GM12878 (cell line): ENCODE results near the gene SDCCAG8. TPM values are rescaled to one million over a fixed set of nuclear protein-coding genes. Genes with fewer than 3 reads are reported as not detected.

Experiments used
- ATAC-seq: fragments of 200-7000 bp; cut with Tn5 transposase; 3 replicates; pipeline ENCODE4 v1.9.1; 2020; ENCODE audit warnings: mild to moderate bottlenecking, moderate library complexity
- BruUV-seq: library from RNA; stranded (reverse); fragments of 400-500 nt; replicated peaks from 2 replicates; lab custom pipeline; 2021; lab: Mats Ljungman, UMichigan
- CTCF ChIA-PET: fragments of 300-600 bp; sonication (Branson Sonifier 250); formaldehyde crosslinking; extraction: SDS; loops from one replicate; lab custom pipeline; 2021; ENCODE audit warnings: inconsistent platforms; lab: Yijun Ruan, JAX
- POLR2A ChIA-PET: fragments of 350-600 bp; formaldehyde crosslinking; extraction: SDS; loops from one replicate; lab custom pipeline; 2021; ENCODE audit warnings: inconsistent platforms; lab: Charles Lee
- RAD21 ChIA-PET: fragments of 300-600 bp; sonication (Branson Sonifier 250); formaldehyde crosslinking; loops from one replicate; lab custom pipeline; 2023; ENCODE audit warnings: antibody characterized with exemption; ENCODE audit not compliant: unreplicated experiment; lab: Charles Lee
- SMC1A ChIA-PET: fragments of 300-600 bp; sonication (Branson Sonifier 250); formaldehyde crosslinking; loops from one replicate; lab custom pipeline; 2023; ENCODE audit not compliant: unreplicated experiment, uncharacterized antibody; lab: Charles Lee
- DNase-seq: peaks from one replicate; pipeline ENCODE4 v3.0.0-alpha.2; 2011; ENCODE audit warnings: low read depth, low spot score
- FAIRE-seq: peaks from 3 replicates; lab custom pipeline; 2011; peaks lifted over from hg19 to GRCh38; lab: Jason Lieb, UNC
- H2AFZ ChIP-seq: 2 replicates; pipeline ENCODE4 v1.6.0; 2011; ENCODE audit warnings: low read depth, low read length, control low read depth; ENCODE audit not compliant: control insufficient read depth
- H3K27ac ChIP-seq: 2 replicates; pipeline ENCODE4 v1.5.1; 2011; ENCODE audit warnings: control low read depth; ENCODE audit not compliant: control insufficient read depth, insufficient read depth
- H3K27me3 ChIP-seq, 2 experiments: replicated peaks in 1 of 2; 2 replicates each; pipeline versions ENCODE4 v1.6.0 to v1.6.1; 2011; ENCODE audit warnings: low read length in 1 of 2; ENCODE audit not compliant: control insufficient read depth in 2 of 2, insufficient read depth in 2 of 2
- H3K36me3 ChIP-seq, 2 experiments: 2 replicates each; pipeline ENCODE4 v1.5.1; 2011; ENCODE audit warnings: low read length in 1 of 2; ENCODE audit not compliant: control insufficient read depth in 2 of 2, insufficient read depth in 2 of 2
- H3K4me1 ChIP-seq: 2 replicates; pipeline ENCODE4 v1.6.1; 2011; ENCODE audit warnings: mild to moderate bottlenecking, low read length, moderate library complexity, mixed read lengths; ENCODE audit not compliant: control insufficient read depth, insufficient read depth
- H3K4me2 ChIP-seq: 2 replicates; pipeline ENCODE4 v1.6.0; 2011; ENCODE audit warnings: control low read depth; ENCODE audit not compliant: control insufficient read depth, insufficient read depth
- H3K4me3 ChIP-seq: fragments of 200-600 bp; sonication (generic); 2 replicates; pipeline ENCODE4 v1.5.1; 2016
- H3K79me2 ChIP-seq: 2 replicates; pipeline ENCODE4 v1.6.0; 2011; ENCODE audit warnings: low read length; ENCODE audit not compliant: control insufficient read depth, insufficient read depth
- H3K9ac ChIP-seq: 2 replicates; pipeline ENCODE4 v1.8.0; 2011; ENCODE audit warnings: low read length, control low read depth, mixed read lengths; ENCODE audit not compliant: control insufficient read depth, insufficient read depth
- H3K9me3 ChIP-seq: replicated peaks from 3 replicates; pipeline ENCODE4 v1.5.1; 2011; ENCODE audit warnings: mild to moderate bottlenecking, low read length; ENCODE audit not compliant: control insufficient read depth, insufficient read depth
- H4K20me1 ChIP-seq: 2 replicates; pipeline ENCODE4 v1.6.0; 2011; ENCODE audit not compliant: control insufficient read depth, insufficient read depth
- CUX1 ChIP-seq: IDR thresholded peaks from 2 replicates; pipeline ENCODE4 v1.6.1; 2012; ENCODE audit warnings: improper control_type of control experiment, low read depth, low read length; ENCODE audit not compliant: insufficient replicate concordance
- HDAC6 ChIP-seq: fragments of 200-600 bp; sonication (generic); IDR thresholded peaks from one replicate; pipeline ENCODE4 v1.8.0; 2017; ENCODE audit warnings: antibody characterized with exemption; ENCODE audit not compliant: unreplicated experiment
- KLF5 ChIP-seq: fragments of 450-650 bp; IDR thresholded peaks from 2 replicates; pipeline ENCODE4 v1.6.1; 2014; ENCODE audit warnings: mild to moderate bottlenecking; ENCODE audit not compliant: partially characterized antibody
- SREBF2 ChIP-seq: IDR thresholded peaks from 2 replicates; pipeline ENCODE4 v1.6.1; 2012; ENCODE audit warnings: mild to moderate bottlenecking, low read length
- TARDBP ChIP-seq: IDR thresholded peaks from 2 replicates; pipeline ENCODE4 v1.6.1; 2016; ENCODE audit warnings: borderline replicate concordance
- ZBTB33 ChIP-seq: fragments of 450-650 bp; IDR thresholded peaks from 2 replicates; pipeline ENCODE4 v1.6.1; 2017; ENCODE audit warnings: mild to moderate bottlenecking
- WGBS: methylation state at CpG from one replicate; pipeline ENCODE4 v1.1.6; 2016; ENCODE audit warnings: low lambda C conversion rate; ENCODE audit not compliant: insufficient replicate concordance, insufficient coverage; ENCODE audit errors: missing lambda C conversion rate; 5-methylcytosine and 5-hydroxymethylcytosine counted together
- in situ Hi-C: fragments of 300-500 bp; cut with MboI; formaldehyde crosslinking; loops from 9 replicates; pipeline ENCODE4 v1.14.3; 2018; ENCODE audit warnings: mixed read lengths
- intact Hi-C: fragments of 100-400 bp; cut with micrococcal nuclease; formaldehyde crosslinking; loops from one replicate; pipeline ENCODE4 v1.14.2; 2022; ENCODE audit not compliant: unreplicated experiment
- polyA plus RNA-seq, 11 experiments: library from polyadenylated mRNA; depleted of rRNA in 4 of 11; unstranded in 6 of 11; stranded (reverse) in 5 of 11; fragments of >200 nt; fragmentation: Nextera tagmentation in 4 of 11; fragmentation: Illumina TruSeq in 1 of 11; extraction: Ambion mirVana in 4 of 11; extraction: Trizol in 1 of 11; gene quantifications; 1 replicate in 1 of 11; 2 replicates in 10 of 11; pipeline versions ENCODE4 v1.2.1 to v1.2.3, GENCODE V29; 2011 to 2016; ENCODE audit warnings: inconsistent platforms in 2 of 11, missing spikeins in 2 of 11, low read depth in 1 of 11
- total RNA-seq, 4 experiments: library from RNA; depleted of rRNA in 3 of 4; stranded (reverse); fragments of >200 nt in 3 of 4; fragmentation: Illumina TruSeq in 1 of 4; extraction: Trizol in 1 of 4; gene quantifications; 2 replicates each; pipeline versions ENCODE4 v1.2.1 to v1.2.3, GENCODE V29; 2013 to 2021

SDCCAG8 gene
- total and polyA plus RNA-seq, 10 of the 15 experiments (the other 5 are each of a cell fraction or from before 2014, with no cell fraction given) = 15.0 to 25.6 (median 20.6) TPM

- TF ChIP-seq CUX1 (no peak), TARDBP (no peak), KLF5 (no peak), SREBF2 (no peak)
These were observed 198.6 kb downstream of the SDCCAG8 start (continued) for GRCh38 chr1:243454328-243454997.

GRCh38 chr1:243455760-243456651, 200.2 kb downstream of the SDCCAG8 start:
- intact Hi-C loops = no loop called here
- WGBS = 97% methylated on average over 11 of the region's 11 CpGs
- Histone ChIP-seq H3K9ac (no peak overlapping the region), H3K4me3 (no peak overlapping the region), H3K36me3 (no peaks in the 10 kb centered on the region), H3K4me2 (no peak overlapping the region), H4K20me1 (no peaks in the 10 kb centered on the region), H3K9me3 (no peaks in the 10 kb centered on the region), H2AFZ (no peak overlapping the region), H3K79me2 (no peaks in the 10 kb centered on the region), H3K27me3 (no peaks in the 10 kb centered on the region), H3K27ac (no peak overlapping the region), H3K4me1 (no peaks in the 10 kb centered on the region)
- no peak for ATAC-seq
- in situ Hi-C loops = no loop called here
- DNase-seq = no peak
- BruUV-seq = no TSS peak
- SMC1A ChIA-PET = interaction anchor here (0.7 kb wide), 1 partner anchor 603 kb away, joined by 3 read pairs; no protein-coding TSS in a partner anchor
- TF ChIP-seq ZBTB33 = no peak
- TF ChIP-seq HDAC6 = no peak
- FAIRE-seq = no peak
- CTCF ChIA-PET = interaction anchor here (0.9 kb wide), 1 partner anchor 16 kb away, joined by 3 read pairs; no protein-coding TSS in a partner anchor
- RAD21 ChIA-PET = no interaction called here
- POLR2A ChIA-PET = no interaction called here
